WTC11 (cell line): ENCODE results near the gene DDI2.

Source experiments
- CTCF ChIP-seq: fragments of 200-600 bp; IDR thresholded peaks from 2 replicates; pipeline ENCODE4 v1.8.0; 2022; ENCODE audit warnings: antibody characterized with exemption
- MXD4 ChIP-seq: fragments of 250-450 bp; sonication (Bioruptor Pico); IDR thresholded peaks from 2 replicates; pipeline ENCODE4 v1.8.0; 2021; ENCODE audit warnings: mild to moderate bottlenecking, moderate library complexity, borderline replicate concordance
- RELA ChIP-seq: sonication (generic); formaldehyde crosslinking; IDR thresholded peaks from 2 replicates; pipeline ENCODE4 v1.8.1; 2022; ENCODE audit warnings: missing genetic modification reagents, mild to moderate bottlenecking, borderline replicate concordance

DNA sequence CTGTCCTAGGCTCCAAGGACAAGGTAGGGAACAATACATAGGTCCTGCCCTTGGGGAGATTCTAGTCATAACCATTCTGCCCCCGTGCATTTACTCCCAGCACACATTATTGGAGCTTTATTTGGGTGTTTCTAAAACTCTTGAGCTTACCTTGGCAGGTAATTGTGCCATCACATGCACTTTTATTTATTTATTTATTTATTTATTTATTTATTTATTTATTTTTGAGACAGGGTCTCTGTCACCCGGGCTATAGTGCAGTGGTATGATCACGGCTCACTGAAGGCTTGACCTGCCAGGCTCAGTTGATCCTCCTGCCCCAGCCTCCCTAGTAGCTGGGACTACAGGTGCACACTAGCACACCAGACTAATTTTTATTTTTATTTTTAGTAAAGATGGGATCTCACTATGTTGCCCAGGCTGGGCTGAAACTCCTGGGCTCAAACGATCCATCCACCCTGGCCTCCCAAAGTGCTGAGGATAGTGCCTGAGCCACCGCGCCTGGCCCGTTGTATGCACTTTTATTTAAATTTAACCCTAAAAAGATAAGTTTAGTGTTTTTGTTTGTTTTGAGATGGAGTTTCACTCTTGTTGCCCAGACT is 41.6 kb upstream of the DDI2 start:
- TF ChIP-seq CTCF (no peak), MXD4 (no peak), RELA (CRISPR knock-in tag) (no peak)
